Measurements from ENCODE around the gene NRP2.

The NRP2 gene

DNA sequence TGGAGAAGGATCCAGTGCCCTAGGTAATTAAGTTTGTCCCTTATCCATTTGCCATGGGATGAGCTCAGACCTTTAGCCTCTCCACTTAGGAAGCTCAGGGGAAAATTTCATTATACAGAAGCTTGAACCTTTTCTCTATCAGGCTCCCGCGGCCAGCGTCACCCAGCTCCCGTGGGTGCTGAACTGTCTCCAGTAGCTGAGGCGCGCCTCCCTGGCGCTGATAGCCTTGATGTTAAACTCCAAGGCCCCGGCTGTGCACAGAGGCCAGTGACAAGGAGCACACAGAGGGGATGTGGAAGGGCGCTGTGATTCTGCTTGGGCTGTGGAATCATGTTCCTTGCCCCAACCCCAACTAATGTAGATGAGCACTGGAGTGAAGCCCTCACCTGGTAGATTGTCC lies 50.8 kb downstream of the NRP2 start:
- DNase-seq, result no peak

DNA sequence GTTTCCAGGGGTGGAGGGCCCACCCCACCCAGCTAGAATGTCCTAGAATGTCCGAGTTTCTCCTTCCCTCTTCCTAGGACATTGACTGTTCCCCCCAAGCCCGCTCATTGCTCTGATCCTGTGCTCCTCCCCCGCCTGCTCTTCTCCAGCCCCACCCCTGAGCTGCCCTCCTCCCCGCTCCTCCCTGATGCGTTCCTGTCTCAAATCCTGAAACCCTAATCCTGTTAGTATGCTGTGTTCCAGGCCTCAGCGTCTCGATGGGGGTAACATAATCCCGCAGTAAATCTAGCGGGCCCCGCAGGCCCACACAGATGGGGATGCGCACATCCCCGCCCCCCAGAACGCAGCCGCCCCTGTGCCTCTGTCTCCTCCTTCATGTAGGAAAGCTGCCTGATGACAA lies 51.3 kb downstream of the NRP2 start:
- DNase-seq, result no peak

DNA sequence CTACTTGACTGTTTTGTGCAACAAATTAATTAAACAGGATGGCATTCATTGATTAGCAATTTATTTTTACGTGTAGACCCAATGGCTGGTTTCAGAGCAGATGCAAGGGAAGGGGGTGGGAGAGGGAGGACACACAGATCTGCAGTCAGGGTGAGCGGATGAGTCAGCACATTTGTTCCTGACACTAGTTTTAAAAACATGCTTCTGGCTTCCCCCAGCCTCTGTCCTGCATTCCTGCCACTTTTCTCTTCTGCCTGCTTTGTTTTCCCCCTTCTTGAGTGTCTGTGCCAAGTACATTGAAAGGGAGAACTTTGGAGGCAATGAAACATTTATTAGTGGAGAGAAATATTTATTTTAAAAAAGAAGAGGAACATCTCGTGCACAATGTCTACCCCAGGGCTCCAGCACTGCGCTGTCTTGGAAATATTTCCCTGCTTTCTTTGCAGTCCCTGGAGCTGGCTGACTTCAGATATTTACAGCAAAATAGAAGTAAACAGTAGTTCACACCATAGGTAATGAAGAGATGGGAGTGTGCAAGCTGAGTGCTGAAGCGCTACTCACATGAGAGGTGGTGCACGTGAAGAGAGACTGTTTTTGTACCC lies 52.2 kb downstream of the NRP2 start:
- DNase-seq, result no peak

DNA sequence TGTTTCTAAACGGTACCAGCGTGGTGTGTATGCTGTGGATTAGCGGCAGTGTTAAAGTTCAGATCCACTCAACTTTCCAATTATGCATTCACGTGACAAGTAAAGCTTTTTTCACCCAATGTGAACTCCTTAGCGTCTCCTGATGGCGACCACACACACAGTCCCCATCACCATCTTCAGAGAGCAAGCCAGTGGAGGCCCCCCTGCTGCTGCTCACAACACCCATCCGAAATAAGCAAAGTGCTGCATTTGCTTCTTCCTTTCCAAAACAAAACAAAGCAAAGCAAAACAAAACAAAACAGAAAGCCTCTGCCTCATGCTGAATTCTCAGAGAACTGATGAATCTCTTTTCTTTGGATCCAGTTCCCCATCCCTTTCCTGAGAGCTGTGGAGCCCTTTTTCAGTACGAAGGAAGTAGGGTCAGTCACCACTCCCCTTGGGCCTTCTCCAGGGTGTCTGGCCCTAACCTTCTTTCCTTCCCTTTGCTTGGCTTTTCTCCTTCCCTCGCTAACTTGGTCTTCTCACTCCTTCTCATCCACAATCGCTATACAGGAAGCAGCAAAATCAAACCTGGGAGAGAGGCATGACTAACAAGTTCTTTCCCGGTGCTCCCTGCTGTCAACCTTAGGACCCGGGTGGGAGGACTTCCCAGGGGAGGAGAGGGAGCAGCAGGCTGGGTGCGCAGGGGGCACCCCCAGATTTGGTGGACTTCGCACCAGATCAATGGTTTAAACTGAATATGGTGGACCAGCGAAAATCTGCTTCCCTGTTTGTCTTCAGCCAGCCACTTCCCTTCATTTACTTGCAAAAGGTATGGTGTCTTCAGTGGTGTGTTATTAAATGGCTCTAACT lies 56.0 kb downstream of the NRP2 start:
- no peak for DNase-seq

DNA sequence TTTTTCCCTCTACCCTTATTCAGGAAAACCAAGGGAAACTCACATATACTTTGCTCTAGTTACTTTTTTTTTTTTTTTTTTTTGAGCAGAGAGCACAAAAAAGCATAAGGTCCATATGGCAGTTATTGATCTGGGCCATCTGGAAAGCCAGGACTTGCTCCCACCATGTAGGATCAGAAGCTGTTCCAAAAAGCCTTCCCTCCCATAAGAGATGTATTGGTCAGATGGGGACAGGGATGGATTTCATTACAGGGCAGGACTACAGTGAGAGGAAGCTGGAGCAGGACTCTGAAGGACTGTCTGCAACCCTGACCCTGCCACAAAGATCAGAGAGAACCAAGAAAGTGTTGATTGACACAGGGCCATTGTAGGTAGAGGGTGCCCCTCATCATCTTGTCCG lies 57.3 kb downstream of the NRP2 start:
- no peak for DNase-seq

DNA sequence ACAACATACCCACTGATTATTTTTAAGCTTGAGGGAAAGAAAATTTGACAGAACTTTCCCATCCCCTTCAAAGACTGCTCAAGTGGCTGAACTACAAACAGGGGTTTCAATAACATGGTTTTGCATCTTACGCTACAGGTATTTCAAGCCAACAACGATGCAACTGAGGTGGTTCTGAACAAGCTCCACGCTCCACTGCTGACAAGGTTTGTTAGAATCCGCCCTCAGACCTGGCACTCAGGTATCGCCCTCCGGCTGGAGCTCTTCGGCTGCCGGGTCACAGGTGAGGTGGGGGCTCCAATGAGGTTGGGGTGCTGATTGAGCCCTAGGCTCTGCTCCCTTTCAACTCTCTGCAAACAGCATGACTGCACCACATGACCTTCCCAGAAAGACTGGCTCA lies 58.1 kb downstream of the NRP2 start:
- no peak for DNase-seq

DNA sequence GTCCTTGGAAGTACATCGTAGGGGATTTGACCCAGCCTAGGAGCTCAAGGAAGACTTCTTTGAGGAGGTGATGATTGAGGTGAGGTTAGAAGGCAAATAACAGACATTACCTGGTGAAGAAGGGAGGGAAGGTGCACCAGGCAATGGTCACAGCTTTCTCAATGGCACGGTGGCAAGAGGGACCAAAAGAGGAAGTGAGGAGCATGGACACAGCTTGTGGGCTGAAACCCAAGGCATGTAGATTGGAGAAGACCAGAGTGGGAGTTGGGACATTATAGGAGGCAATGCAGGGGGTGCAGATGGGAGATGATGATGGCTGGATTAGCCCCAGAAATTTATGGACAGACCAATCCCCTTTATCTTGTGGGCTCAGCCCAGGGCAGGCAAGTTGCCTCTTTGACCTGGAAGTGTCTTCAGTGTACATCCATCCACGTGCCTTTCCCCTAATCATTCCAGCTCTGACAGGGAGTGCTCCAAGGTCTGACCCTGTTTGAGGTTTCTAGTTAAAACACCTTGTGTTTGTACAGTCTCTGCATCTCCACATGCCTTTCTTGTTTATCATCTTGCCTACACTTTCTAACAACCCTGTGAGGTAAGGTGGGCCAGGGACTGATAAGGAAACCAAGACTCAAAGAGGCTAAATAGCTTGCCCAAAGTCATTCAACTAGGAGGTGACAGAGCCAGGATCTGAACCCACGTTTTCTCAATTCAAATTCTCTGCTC lies 59.1 kb downstream of the NRP2 start:
- DNase-seq, result no peak

DNA sequence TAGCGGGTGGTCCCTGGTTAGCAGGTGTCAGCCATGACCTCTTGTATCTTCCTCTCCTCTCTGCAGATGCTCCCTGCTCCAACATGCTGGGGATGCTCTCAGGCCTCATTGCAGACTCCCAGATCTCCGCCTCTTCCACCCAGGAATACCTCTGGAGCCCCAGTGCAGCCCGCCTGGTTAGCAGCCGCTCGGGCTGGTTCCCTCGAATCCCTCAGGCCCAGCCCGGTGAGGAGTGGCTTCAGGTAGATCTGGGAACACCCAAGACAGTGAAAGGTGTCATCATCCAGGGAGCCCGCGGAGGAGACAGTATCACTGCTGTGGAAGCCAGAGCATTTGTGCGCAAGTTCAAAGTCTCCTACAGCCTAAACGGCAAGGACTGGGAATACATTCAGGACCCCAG lies 60.8 kb downstream of the NRP2 start:
- DNase-seq, result no peak

DNA sequence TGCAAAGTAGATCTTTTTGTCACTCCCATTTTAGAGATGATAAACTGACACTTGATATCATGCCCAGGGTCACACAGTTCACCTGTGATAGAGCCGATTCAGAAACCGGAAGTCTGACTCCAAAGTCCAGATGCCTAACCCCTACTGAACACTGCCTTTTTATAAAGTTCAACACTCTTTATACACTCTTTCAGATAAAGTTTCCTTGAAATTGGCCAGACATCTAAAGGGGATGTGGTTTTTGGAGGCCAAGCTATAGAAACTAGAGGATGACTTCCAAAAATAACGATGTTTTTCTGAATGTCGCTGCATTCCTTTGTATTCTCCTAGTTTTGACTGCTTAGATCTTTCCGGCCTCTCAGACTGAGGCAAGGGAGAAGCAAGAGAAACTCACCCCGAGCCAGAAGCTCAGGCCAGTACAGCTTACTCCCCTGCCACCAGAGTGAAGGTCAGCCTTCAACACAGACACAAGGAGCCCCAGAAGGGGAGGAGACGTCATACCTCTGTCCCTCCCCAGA lies 61.8 kb downstream of the NRP2 start:
- DNase-seq, result no peak

DNA sequence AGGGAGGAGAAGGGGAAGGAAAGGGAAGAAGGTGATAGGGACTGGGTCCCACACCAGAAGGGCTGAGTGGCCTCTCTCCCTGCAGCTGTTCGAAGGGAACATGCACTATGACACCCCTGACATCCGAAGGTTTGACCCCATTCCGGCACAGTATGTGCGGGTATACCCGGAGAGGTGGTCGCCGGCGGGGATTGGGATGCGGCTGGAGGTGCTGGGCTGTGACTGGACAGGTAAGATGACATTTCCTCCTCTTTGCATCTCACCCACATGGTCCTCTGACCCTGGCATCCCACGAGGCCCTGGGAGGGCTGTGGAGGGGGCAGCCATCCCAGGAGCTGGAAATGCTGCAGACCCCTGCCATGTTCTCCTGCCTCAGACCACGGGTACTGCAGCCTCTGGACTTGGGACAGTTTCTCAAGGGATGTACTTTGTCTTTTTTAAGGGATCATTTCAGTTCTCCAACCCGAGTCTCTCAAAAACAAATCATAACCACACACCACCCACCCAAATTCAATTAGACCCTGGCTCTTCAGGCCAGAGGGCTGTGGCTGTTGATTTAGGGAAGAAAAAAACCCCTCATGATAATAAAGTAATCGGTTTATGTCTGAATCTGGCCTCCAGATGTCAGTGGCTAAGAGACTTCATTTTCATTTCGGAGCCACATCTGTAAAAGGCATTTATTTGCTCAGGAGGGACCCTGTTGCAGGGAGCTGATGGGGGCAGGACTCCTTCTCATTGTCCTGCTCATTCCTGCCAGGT lies 63.5 kb downstream of the NRP2 start:
- no peak for DNase-seq

DNA sequence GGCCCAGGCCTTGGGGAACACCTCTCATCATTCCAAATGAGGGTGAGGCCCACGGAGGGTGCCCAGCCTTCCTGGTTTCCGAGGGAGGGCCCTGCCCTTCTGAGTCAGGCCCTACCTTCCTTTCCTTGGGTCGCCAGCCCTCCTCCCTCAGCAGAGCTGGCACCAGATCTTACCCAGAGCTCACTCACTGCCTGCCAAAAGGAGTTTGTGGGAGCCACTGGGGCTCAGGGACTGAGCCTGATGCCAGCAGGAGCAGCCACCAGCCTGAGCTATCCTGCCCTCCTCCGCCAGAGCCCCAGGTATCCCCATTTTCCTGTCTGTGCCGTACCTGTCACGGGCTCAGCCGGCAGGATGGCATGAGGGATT lies 64.1 kb downstream of the NRP2 start:
- DNase-seq, result no peak

DNA sequence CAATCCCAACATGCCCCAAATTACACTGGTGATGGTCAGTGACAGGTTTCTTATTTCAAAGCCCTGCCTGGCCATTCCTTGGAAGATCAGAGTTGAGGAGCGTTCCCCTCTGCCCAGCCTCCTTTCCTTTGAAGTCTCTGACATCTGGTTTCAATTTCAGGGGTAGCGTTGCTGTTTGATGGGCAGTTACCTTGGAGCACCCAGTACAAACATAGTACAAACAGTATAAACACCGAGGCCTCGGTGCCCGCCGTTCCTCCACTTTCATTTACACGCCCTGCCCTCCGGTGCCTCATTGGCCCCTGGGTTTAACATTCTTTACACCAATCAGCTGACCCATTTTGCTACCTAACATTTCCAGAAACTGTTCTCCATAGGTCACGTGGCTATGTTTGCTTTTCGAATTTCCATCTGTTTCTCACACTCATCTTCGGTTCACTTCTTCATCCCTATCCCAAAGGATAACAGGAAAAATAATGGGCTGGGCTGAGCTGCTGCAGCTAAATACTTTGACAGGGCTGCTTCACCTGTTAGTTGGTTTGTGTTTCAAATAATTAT lies 65.6 kb downstream of the NRP2 start:
- DNase-seq, result no peak

DNA sequence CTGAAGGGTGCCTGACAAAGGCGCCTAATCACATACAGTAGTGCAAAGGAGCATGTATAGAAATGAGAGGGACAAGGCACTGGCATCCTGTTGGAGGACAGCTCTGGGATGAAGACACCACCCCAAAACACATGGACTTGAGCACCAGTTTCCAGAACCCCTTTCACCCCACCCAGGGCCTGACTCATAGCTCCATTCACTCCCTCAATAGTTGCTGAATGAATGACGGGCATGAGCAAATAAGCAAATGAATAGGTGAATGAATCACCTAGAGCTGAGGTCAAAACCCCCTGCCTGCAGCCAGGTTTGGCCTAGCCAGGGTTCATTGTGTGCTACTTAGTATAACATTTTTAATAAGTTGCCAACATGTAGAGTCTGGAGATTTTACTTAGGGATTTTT lies 66.3 kb downstream of the NRP2 start:
- no peak for DNase-seq

DNA sequence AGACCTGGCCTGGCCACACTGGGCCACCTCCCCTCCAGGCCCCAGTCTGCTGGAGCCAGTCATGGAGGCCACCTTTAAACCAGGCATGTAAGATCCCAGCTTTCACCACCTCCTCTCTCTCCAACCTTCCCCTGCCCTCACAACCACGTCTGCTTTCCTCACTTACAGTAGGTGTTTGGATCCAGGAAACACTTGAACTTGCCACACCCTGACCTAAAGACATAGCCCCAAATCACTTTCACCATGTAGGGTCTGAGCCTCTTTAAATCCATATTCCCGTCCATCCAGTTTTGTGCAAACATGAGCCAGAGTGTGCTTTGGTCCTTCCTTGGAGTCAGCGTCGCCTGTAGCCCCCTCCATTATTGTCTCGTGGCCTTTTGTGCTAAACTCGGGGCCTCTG lies 66.8 kb downstream of the NRP2 start:
- DNase-seq, result no peak

DNA sequence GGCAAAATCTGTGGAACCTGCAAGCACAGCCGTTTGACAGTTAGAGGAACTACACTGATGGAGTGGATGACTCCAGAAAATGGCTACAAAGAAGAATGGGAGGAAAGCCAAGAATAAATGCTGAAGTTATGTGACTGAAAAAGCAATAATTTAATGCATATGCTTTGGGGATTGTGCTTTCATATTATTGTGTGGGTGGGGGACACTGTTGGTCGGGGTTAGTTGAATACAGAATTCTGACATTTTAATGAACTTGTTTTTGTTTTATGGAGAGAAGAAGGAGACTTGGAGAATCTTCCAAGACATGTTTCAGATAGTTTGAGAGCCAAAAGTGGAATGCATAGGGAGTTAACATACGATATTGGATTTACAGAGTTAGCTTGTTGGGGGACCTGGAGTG lies 68.5 kb downstream of the NRP2 start:
- DNase-seq, result no peak

DNA sequence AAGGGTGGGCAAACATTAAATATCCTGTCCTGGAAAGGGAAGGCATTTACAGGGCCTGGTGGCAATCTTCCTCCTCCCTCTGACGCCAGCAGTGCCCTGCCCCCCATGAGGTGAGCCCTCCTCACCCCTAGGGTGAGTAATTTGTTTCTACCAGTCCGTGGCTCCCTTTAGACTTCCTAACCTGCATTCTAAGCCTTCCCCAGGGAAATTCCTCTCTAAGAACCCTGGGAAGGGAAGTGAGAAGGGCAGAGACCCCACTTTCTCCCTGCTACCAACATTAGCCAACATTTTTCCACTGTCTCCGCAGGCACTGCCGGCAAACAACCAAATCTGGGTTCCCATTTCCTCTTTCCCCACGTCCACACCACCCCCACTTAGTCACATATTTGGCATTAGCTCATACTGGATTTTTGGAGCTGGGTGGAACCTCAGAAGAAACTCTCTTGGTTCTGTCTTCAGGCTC lies 69.3 kb downstream of the NRP2 start:
- no peak for DNase-seq

DNA sequence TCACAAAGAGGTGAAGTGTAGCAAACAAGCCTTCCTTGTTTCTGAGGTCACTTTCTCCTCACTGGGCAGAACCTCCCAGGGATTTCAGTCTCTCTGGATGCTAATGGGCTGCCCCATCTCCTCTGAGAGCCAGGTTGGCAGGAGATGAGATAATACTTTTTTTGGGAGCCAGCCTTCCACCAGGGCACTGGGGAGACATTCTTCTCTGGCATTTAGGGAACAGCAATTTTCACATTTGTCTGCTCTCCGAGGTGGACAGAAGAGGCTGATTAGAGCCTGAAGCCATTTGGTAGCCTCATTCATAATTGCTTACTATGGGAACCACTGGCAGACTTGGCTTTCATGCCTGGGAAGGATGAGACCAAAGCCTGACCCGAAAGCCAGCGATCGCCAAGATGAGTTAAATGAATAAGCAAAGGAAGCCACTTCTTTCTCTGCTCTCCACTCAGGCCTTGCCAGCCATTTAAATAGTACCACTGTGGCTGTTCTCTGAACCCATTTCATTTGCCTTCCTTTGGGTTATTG lies 70.1 kb downstream of the NRP2 start:
- no peak for DNase-seq

DNA sequence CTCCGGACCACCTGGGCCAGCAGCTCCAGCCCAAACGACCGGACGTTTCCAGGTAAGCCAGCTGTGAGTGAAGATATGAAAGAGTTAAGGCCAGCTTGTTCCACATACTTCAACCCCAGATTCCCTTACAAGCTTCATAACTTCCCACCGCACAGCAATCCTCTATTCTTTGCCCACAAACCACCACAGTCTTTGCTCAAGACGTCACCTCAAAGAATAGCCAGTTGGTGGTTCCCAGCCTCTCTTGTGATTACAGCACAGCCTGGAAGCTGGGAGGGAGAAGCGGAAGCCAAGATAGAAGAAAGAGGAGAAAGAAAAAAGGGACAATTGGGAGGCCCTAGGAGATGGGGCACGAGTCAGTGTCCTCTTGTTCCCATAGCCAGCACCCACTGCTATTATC lies 70.6 kb downstream of the NRP2 start:
- no peak for DNase-seq

DNA sequence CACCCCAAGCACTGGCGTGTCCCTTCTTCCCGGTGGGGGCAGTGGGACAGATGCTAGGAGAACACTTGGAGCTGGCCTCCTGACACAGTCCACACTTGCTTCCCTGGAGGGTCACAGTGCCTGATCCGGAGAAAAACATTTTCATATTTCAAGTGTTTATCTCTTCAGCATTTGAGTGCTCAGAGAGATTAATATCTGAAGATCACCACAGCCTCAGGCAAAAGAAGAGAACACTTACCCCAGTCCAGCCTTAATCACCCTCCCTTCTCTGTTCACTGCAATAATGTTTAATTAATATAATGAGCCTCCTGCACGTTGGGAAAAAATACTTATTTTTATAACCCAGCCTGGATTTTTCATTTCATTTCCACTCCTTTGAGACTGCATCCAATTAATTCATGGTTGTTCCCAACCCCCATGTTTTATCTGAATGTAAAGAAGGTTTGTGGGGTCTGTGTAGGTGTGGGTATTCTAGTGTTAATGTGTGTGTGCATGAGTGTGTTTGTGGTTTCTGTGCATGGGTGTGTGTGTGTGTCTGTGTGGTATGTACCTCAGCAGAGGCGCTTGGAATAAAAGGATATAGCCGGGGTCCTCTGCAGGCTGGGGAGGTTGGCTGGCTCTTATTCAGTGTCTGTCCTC lies 72.1 kb downstream of the NRP2 start:
- no peak for DNase-seq

DNA sequence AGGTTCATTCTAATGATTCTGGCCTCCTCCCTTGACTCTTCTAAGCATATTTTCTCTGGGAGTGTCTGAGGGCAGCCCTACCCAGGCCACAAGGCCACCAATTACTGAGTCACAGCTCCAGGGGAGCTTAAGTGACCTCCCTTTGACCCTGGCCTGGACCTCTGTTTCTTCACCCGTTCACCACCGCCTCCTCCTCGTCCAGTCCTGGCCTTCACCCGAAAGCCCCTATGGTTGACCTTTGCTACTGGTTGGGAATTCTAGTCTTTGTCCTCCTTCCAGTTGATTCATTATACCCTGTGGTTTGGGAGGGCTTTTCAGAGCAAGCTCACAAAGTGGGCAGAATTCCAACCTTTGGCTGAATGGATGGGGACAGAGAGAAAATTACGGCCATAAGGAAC lies 72.6 kb downstream of the NRP2 start:
- DNase-seq, result no peak

DNA sequence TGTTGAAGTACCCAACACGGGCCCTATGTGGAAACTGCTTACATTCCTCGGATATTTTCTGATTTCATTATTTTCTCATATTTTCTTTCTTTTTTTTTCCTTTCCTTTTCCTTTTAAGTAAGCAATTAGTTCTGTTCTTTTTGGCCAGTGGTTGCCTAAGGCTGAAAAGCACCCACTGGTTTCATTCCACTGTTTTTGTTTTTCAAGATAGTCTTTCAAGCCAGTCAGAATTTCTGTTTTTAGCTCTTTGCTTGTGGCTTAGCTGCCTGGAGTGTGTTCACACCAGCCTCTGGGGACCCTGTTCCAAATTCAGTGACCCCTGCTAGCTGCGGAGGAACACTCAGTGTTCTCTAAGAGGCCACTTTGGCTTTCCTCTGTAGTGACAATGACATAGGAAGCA lies 73.6 kb downstream of the NRP2 start:
- DNase-seq, result no peak

DNA sequence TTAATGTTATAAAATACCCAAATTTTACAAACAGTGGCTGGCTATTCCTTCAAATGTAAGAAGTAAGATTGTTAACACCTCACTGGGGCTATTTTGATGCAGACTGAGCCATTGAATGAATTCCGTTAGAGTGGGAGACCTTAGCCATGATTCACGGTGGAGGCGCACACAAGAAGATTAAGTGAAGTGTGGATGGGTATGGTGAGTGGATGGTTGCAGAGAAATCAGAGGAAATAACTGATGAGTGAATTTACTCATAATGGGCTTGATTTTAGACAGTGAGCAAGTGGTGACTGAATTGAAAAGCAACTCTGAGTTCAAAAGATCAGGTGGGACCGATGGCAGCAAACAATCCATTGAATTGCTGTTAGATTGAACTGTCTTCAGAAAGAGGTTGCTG lies 75.0 kb downstream of the NRP2 start:
- DNase-seq, result no peak
